Heart left ventricle (tissue), 13 donors: ENCODE results near the gene UBE2B.

ENCODE experiments used
- POLR2A ChIP-seq, 2 donors: fragments of 450-650 bp; IDR thresholded peaks; one replicate each; pipeline ENCODE4 v1.6.1; 2017; ENCODE audit warnings: antibody characterized with exemption in 2 of 2, mild to moderate bottlenecking in 2 of 2, moderate library complexity in 2 of 2
- TF ChIP-seq, protein P1 (sequence below), 12 donors: fragments of 200-600 bp; sonication (generic) in 4 of 12; IDR thresholded peaks; one replicate each; pipeline versions ENCODE4 v1.5.0 to v1.8.0; 2018 to 2022; ENCODE audit warnings: antibody characterized with exemption in 12 of 12, mild to moderate bottlenecking in 5 of 12
- donor health status: ischemic (EF 13 %, LVEDD 7.1; RV severe dilation, severe dysfunction).
- donor health status: DM: no; HTN: yes; CAD: no.
- donor health status: DM: no; HTN: no; CAD: no.
- donor health status: ischemic (EF 25% LVEDD 6.9; RV normal size, moderate dysfunction).
- donor health status: ischemic (EF 25% LVEDD 5.7; RV mildly dilated, moderate dysfunction).
- donor health status: ischemic (EF 35%, LVEDD 5.7; RV mildly dilated, moderate dysfunction).
- donor health status: nonischemic (EF 11% LVEDD 7.7; RV severe dilation, severe dysfunction).
- donor health status: DM: yes; HTN: yes; CAD: no.
- donor health status: PGD.
- donor health status: ischemic (EF 29% LVEDD 5.4; RV normal size, mild dysfunction).
- donor health status: nonischemic (EF 23%, LVEDD 6.1; RV moderate dilation, normal function).

GRCh38 chr5:134396274-134396673 lies 24.9 kb downstream of the UBE2B start:
- TF ChIP-seq, protein P1, sequence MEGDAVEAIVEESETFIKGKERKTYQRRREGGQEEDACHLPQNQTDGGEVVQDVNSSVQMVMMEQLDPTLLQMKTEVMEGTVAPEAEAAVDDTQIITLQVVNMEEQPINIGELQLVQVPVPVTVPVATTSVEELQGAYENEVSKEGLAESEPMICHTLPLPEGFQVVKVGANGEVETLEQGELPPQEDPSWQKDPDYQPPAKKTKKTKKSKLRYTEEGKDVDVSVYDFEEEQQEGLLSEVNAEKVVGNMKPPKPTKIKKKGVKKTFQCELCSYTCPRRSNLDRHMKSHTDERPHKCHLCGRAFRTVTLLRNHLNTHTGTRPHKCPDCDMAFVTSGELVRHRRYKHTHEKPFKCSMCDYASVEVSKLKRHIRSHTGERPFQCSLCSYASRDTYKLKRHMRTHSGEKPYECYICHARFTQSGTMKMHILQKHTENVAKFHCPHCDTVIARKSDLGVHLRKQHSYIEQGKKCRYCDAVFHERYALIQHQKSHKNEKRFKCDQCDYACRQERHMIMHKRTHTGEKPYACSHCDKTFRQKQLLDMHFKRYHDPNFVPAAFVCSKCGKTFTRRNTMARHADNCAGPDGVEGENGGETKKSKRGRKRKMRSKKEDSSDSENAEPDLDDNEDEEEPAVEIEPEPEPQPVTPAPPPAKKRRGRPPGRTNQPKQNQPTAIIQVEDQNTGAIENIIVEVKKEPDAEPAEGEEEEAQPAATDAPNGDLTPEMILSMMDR (IDR thresholded peaks at IDR 0.05), result no peak
- TF ChIP-seq POLR2A (IDR thresholded peaks at IDR 0.05), result no peak
